NCI-H1930 (cell line): Measurements from ENCODE around the gene CORO7.

Experiments
- DNase-seq, 2 experiments: peaks; one replicate each; lab custom pipeline; 2025; lab: John Stamatoyannopoulos, UW

CORO7 gene

DNA sequence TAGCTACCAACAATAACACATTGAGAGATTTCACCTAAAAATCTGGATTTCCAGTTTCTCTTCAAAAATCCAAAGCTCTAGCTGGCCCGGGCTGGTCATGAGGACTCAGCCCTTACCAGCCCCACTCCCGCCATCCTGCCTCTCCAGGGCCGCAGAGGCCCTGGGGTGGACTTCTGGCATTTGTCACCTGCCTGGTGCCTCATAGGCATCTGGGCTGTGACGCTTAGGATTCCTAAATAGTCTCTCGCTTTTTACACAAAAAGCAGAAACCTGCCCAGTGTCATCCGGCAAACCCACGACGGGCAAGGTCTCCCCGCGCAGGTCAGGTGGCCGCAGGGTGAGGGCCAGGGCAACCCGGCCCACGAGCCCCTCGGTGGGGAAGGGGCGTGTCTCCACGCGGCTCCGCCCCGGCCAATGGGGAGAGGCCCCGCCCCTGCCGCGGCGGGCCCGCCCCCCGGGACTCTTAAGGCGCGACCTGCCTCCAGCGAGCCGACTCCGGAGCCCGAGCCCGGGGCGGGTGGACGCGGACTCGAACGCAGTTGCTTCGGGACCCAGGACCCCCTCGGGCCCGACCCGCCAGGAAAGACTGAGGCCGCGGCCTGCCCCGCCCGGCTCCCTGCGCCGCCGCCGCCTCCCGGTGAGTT lies 44.9 kb downstream of the CORO7 start, which contains the start of gene VASN:
Gene VASN (plus strand): TSS at position 492 of the 644 bp plus-strand sequence. CDS start 9,030 bp downstream, outside the sequence.
- DNase-seq: no peak

GRCh38 chr16:4370570-4371356 lies 45.6 kb downstream of the CORO7 start:
- no peak for DNase-seq

GRCh38 chr16:4370151-4370550 lies 46.2 kb downstream of the CORO7 start:
- no peak for DNase-seq

DNA sequence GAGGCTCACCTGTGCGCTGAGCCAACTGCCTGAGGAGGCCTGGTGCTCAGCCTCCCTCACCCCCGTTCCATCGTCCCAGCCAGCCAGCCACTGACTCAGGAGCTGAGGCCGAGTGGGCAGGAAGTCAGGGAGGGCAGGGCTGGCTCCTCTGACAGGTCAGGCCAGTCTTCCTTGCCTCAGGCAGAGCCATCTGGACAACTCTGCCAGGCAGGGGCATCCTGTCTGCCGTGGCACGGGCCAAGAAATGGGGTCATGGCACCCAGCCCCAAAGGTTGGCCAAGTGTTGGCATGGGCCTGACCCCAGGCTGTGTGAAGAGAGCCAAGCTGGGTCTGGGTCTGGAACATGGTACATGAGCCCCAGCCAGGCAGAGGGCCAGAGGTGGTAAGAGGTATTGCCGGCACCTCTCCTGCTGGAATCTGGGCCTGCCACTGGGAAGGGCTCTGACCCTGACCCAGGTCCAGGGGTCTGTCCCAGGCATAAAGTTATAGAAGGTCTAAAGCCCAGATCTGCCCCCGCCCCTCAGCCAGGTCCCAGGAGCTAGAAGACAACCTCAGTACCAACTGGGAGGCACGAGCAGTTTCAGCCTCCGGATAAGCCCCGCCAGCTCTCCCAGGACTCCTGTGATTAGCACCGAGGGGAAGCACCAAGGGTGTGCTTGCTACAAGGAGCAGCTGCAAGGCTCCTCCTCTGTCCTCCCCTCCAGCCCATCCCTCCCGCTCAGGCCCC lies 47.2 kb downstream of the CORO7 start:
- DNase-seq: no peak

DNA sequence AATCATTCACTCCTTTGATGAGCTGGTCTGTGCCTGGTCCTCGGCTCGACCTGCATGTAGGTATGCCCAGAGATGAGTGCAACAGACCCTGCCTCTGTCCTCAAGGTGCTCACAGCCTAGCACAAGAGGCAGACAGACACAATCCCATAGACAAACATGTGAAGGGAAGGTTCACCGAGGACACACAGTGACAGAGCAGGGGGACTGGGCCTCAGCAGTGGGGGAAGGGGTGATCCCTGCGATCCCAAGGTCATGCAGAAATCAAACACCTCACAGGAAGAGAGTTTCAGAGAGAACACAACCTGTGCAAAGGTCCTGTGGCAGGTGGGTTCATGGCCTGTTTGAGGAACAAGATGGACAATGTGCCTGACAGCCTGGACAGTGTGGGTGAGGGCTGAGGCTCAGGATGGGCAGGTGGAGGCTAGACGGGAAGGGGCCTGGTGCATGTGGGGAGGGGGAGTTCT lies 49.0 kb downstream of the CORO7 start:
- DNase-seq: no peak

GRCh38 chr16:4366016-4366415 lies 50.4 kb downstream of the CORO7 start:
- no peak for DNase-seq

DNA sequence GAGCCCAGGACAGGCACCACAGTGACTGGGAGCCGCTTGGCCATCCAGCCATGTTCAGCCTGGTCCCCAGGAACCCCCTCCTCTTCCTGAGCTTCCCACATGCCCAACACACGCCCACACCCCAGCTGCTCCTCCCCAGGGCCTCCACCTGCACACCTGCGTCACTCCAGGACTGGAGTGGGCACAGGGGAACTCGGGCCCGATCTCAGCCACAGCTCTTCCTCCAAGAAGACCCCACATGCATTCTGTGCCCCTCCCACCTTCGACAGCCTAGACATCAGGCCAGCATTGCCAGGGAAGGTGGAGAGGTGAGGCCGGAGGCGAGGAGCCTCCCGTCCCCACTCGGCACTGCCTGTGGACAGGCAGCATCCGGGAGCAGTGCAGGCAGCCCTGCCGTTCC lies 50.8 kb downstream of the CORO7 start:
- no peak for DNase-seq

GRCh38 chr16:4365014-4365406 lies 51.4 kb downstream of the CORO7 start:
- no peak for DNase-seq

DNA sequence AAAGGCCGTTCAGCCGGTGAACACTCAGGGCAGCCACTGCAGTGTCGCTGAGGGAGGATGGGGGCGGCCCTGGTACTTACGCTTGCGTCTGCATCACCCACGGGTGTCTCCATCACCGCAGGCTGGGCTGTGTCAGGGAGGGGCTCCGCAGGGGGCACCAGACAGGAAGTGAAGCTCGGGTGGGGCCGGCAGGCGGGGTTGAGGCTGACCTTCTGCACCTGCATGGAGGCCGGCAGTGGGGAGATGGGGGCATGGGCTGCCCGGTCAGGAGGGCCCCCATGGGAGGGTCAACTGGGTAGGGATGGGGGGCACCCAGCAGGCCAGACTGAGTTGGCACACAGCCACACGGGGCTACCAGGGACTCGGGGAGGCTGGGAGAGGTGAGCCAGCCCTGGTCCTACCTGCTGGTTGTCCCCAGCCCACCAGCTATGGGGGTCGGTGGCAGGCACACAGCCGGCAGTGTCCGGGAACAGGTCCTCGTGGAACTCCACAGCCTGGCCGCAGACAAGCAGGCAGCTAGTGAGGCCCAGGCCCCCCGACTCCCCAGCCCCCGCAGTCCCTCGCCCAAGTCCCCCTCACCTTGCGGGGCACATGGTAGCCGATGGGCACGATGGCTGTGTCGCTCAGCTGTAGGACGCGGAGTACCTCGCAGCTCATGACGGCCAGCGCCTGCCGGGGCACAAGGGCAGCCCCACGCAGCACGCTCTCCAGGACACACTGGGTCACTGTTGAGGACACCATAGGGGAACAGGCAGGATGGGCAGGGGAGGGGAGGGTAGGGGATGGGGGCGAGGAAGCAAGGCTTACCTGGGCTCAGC lies 52.0 kb downstream of the CORO7 start:
- DNase-seq: no peak

GRCh38 chr16:4362476-4363135 lies 53.8 kb downstream of the CORO7 start:
- no peak for DNase-seq

- no peak for DNase-seq
These were observed 54.5 kb downstream of the CORO7 start for GRCh38 chr16:4361944-4362311.

GRCh38 chr16:4361033-4361943 lies 55.1 kb downstream of the CORO7 start:
- DNase-seq: no peak

DNA sequence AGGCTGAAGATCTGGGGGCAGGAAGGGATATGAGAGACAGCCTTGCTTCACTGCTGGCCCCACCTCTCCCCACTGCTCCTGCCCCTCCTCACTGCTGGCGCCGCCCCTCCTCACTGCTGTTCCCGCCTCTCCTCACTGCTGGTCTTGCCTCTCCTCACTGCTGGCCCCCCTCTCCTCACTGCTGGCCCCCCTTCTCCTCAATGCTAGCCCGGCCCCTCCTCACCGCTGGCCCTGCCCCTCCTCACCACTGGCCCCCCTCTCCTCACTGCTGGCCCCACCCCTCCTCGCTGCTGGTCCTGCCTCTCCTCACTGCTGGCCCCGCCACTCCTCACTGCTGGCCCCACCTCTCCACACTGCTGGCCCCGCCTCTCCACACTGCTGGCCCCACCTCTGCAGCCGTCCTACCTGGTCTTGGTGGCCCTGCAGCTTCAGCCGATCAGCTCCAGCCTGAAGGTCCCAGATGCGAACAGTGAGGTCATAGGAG lies 55.8 kb downstream of the CORO7 start:
- no peak for DNase-seq

DNA sequence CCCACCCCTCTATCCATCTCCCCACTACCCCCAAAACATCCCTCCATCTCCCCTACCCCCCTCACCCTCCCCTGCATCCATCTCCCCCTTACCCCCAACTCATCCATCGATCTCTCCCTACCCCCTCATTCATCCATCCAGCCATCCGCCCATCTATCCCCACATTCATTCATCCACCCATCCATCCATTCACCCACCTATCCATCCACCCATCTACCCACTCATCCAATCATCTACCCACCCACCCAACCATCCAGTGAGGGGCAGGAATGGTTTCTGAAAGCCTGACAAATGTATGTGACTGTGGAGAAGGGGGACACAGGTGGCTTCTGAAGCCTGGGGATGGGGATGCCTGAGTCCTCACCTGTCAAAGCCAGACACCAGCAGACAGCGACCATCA lies 56.5 kb downstream of the CORO7 start:
- no peak for DNase-seq

DNA sequence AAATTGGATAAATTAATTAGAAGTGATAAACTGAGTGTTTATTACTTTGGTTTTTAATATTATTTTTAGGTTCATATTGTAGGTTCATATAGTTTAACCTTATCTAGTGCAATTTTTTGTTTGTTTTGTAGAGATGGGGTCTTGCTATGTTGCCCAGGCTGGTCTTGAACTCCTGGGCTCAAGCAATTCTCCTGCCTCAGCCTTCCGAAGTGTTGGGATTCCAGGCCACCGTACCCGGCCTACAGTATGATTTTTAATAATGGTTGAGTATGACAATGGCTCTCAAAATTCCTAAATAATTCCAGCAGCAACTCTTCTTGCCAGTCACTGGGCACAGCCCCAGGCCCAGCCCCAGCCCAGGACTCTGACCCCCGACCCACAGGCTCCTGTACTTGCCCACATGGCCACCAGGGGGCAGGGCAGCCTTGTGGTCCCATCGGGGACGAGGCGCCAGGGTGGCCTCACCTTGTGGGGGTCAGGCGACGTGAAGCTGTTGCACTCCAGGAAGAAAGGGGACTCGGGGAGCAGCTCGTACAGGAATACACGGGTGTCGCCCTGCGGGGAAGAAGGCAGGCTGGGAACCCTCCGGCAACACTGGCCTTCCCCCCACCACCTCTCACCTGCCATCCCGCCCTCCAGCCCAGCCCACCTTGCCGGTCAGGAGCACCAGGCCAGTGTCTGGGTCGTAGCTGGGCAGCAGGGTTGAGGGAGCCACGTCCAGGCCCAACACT lies 57.4 kb downstream of the CORO7 start:
- DNase-seq: peak in 1 of 2 experiments; percentile 19

DNA sequence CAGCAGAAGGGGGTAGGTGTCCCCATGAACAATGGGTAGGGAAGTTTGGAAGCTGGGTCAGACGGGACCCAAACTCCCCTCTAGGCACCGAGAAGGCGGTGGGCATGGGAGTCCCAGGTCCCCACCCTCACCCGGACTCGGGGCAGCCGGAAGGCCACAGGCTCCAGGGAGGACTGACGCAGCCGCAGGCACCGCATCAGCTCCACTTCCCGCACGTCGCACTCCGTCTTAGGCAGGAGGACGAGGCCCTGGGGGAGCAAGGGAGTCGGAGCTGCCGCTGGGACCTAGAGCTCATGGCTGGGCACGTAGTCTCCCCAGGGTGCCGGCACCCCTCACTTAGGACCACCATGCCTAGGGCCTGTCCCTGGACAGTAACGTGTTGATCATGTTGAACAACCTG lies 58.2 kb downstream of the CORO7 start:
- DNase-seq: no peak

- no peak for DNase-seq
These were observed 59.6 kb downstream of the CORO7 start for GRCh38 chr16:4356820-4357219.

- no peak for DNase-seq
These were observed 61.6 kb downstream of the CORO7 start for GRCh38 chr16:4354512-4355409.
